Lower lobe of right lung (tissue), 2 donors: Measurements from ENCODE around the gene SCART1. TPM values are rescaled to one million over a fixed set of nuclear protein-coding genes. Genes with fewer than 3 reads are reported as not detected.
A peak's percentile ranks its signal among the peaks of the same experiment; 100 is the strongest.

Source experiments
- ATAC-seq, 2 donors: fragments of 200-7000 bp; cut with Tn5 transposase; one replicate each; pipeline ENCODE4 v1.9.1; 2020 to 2022; ENCODE audit warnings: mild to moderate bottlenecking in 2 of 2, moderate library complexity in 2 of 2
- DNase-seq: peaks from one replicate; pipeline ENCODE4 v3.0.0-alpha.2; 2020
- H3K27ac ChIP-seq: fragments of 200-600 bp; one replicate; pipeline ENCODE4 v1.8.0; 2022
- H3K27me3 ChIP-seq: fragments of 200-600 bp; one replicate; pipeline ENCODE4 v1.8.0; 2022; ENCODE audit warnings: low read depth
- H3K36me3 ChIP-seq: fragments of 200-600 bp; one replicate; pipeline ENCODE4 v1.8.0; 2022; ENCODE audit warnings: mild to moderate bottlenecking
- H3K4me1 ChIP-seq: fragments of 200-600 bp; one replicate; pipeline ENCODE4 v1.8.0; 2022
- H3K4me3 ChIP-seq: fragments of 200-600 bp; one replicate; pipeline ENCODE4 v1.8.0; 2022; ENCODE audit warnings: mild to moderate bottlenecking
- H3K9me3 ChIP-seq: fragments of 200-600 bp; one replicate; pipeline ENCODE4 v1.8.0; 2022
- CTCF ChIP-seq: fragments of 200-600 bp; IDR thresholded peaks from one replicate; pipeline ENCODE4 v1.8.0; 2022; ENCODE audit warnings: antibody characterized with exemption, mild to moderate bottlenecking
- intact Hi-C: fragments of 100-400 bp; cut with DNase I; formaldehyde crosslinking; loops from one replicate; pipeline ENCODE4 v1.11.0; 2022
- total RNA-seq: library from RNA; stranded (reverse); fragmentation: NEBNext Ultra II Directional; extraction: Animal tissue kit (Norgen Biotek cat#: 25700); gene quantifications from one replicate; pipeline ENCODE4 v1.2.1, GENCODE V29; 2021
- donor health status: DM: no; HTN: yes; CAD: no; lungs with severe emphysema.

Gene SCART1
- total RNA-seq, 1 donor from 2014 or later: 2.4 TPM

GRCh38 chr10:133474665-133475424, 21.1 kb downstream of the SCART1 start:
- Histone ChIP-seq H3K9me3 (no peaks in the 10 kb centered on the region), H3K4me1 (no peaks in the 10 kb centered on the region), H3K27ac (no peak overlapping the region), H3K4me3 (no peak overlapping the region), H3K27me3 (no peaks in the 10 kb centered on the region), H3K36me3 (no peaks in the 10 kb centered on the region)
- no peak for DNase-seq
- TF ChIP-seq CTCF: no peak
- ATAC-seq: no peak
- intact Hi-C loops: no loop called here

GRCh38 chr10:133475425-133475734, 21.6 kb downstream of the SCART1 start:
- DNase-seq (no peak), ATAC-seq (peak in 1 of 2 donors; percentile 46)

GRCh38 chr10:133475821-133476640, 22.3 kb downstream of the SCART1 start:
- no peaks in the 10 kb centered on the region for H3K27me3 ChIP-seq
- TF ChIP-seq CTCF: no peak
- H3K9me3 ChIP-seq: no peaks in the 10 kb centered on the region
- ATAC-seq: peak in 1 of 2 donors; percentile 46
- H3K36me3 ChIP-seq: no peaks in the 10 kb centered on the region
- intact Hi-C loops: no loop called here
- H3K27ac ChIP-seq: no peak overlapping the region
- H3K4me3 ChIP-seq: no peak overlapping the region
- no peak for DNase-seq
- no peaks in the 10 kb centered on the region for H3K4me1 ChIP-seq

More at GRCh38 chr10:133475425-133475734, 21.6 kb downstream of the SCART1 start:
- no peaks in the 10 kb centered on the region for H3K36me3 ChIP-seq
- no peaks in the 10 kb centered on the region for H3K4me1 ChIP-seq
- no peaks in the 10 kb centered on the region for H3K9me3 ChIP-seq
- no peaks in the 10 kb centered on the region for H3K27me3 ChIP-seq
- intact Hi-C loops: no loop called here
- no peak overlapping the region for H3K27ac ChIP-seq
- no peak overlapping the region for H3K4me3 ChIP-seq
- TF ChIP-seq CTCF: no peak

GRCh38 chr10:133476641-133476990, 22.9 kb downstream of the SCART1 start:
- no peak overlapping the region for H3K4me3 ChIP-seq
- no peaks in the 10 kb centered on the region for H3K9me3 ChIP-seq
- no peak for TF ChIP-seq CTCF
- DNase-seq: no peak
- intact Hi-C loops: no loop called here
- H3K27me3 ChIP-seq: no peaks in the 10 kb centered on the region
- ATAC-seq: no peak
- no peaks in the 10 kb centered on the region for H3K36me3 ChIP-seq
- H3K27ac ChIP-seq: no peak overlapping the region
- no peaks in the 10 kb centered on the region for H3K4me1 ChIP-seq

- no peak for DNase-seq
- TF ChIP-seq CTCF: no peak
- Histone ChIP-seq H3K27ac (no peak overlapping the region), H3K27me3 (no peaks in the 10 kb centered on the region), H3K9me3 (peaks cover 21% of the 10 kb centered on the region), H3K4me3 (no peak overlapping the region), H3K4me1 (no peaks in the 10 kb centered on the region), H3K36me3 (no peaks in the 10 kb centered on the region)
- ATAC-seq: no peak
- intact Hi-C loops: no loop called here
Measured at GRCh38 chr10:133481086-133481643, 27.4 kb downstream of the SCART1 start.
